SH-SY5Y (cell line): Measurements from ENCODE around the gene ARRDC4.

ENCODE experiments used
- GATA2 ChIP-seq: IDR thresholded peaks from 2 replicates; pipeline ENCODE4 v1.6.1; 2011; ENCODE audit warnings: mild to moderate bottlenecking, low read depth, low read length
- GATA3 ChIP-seq: IDR thresholded peaks from 2 replicates; pipeline ENCODE4 v1.6.1; 2011; ENCODE audit warnings: low read depth, mild to moderate bottlenecking, low read length, moderate library complexity

GRCh38 chr15:97963779-97964178 is 3.3 kb downstream of the ARRDC4 start:
- TF ChIP-seq GATA3 (no peak), GATA2 (no peak)
